WTC11 (cell line): ENCODE measurements around the gene CLDN9. TPM values are rescaled to one million over a fixed set of nuclear protein-coding genes. Genes with fewer than 3 reads are reported as not detected.

Experiments used
- ATAC-seq: fragments of 200-7000 bp; cut with Tn5 transposase; 2 replicates; pipeline ENCODE4 v1.10.0; 2021; ENCODE audit warnings: mild to moderate bottlenecking, moderate library complexity
- CTCF ChIA-PET: fragments of 300-600 bp; sonication (Branson Sonifier 250); formaldehyde crosslinking; loops from one replicate; lab custom pipeline; 2021; ENCODE audit warnings: antibody characterized with exemption; lab: Charles Lee
- POLR2A ChIA-PET: fragments of 350-600 bp; sonication (Branson Sonifier 250); formaldehyde crosslinking; loops from one replicate; lab custom pipeline; 2021; ENCODE audit warnings: antibody characterized with exemption; lab: Charles Lee
- DNase-seq: peaks from one replicate; pipeline ENCODE4 v3.0.0; 2021; ENCODE audit warnings: low spot score
- H3K27ac Mint-ChIP-seq: 2 replicates; pipeline ENCODE4 v1.8.0; 2021; ENCODE audit warnings: mixed read lengths
- H3K27me3 Mint-ChIP-seq: 2 replicates; pipeline ENCODE4 v1.8.0; 2021; ENCODE audit warnings: low read depth, mild to moderate bottlenecking, moderate library complexity, mixed read lengths
- H3K36me3 Mint-ChIP-seq: 2 replicates; pipeline ENCODE4 v1.8.0; 2021; ENCODE audit warnings: mixed read lengths
- H3K4me1 Mint-ChIP-seq: 2 replicates; pipeline ENCODE4 v1.8.0; 2022; ENCODE audit warnings: mixed read lengths
- H3K4me3 Mint-ChIP-seq: 2 replicates; pipeline ENCODE4 v1.8.0; 2021; ENCODE audit warnings: mild to moderate bottlenecking, moderate library complexity, mixed read lengths
- H3K9me3 Mint-ChIP-seq: 2 replicates; pipeline ENCODE4 v1.8.0; 2021; ENCODE audit warnings: mixed read lengths
- CREM ChIP-seq: sonication (generic); formaldehyde crosslinking; IDR thresholded peaks from 2 replicates; pipeline ENCODE4 v1.8.1; 2022; ENCODE audit warnings: mild to moderate bottlenecking, missing genetic modification reagents, moderate library complexity
- ELF4 ChIP-seq: sonication (generic); formaldehyde crosslinking; IDR thresholded peaks from 2 replicates; pipeline ENCODE4 v1.8.1; 2022; ENCODE audit warnings: low read depth, mild to moderate bottlenecking, moderate library complexity, missing genetic modification reagents
- GRHL2 ChIP-seq: fragments of 250-450 bp; sonication (Bioruptor Pico); IDR thresholded peaks from 2 replicates; pipeline ENCODE4 v1.8.0; 2022; ENCODE audit warnings: mild to moderate bottlenecking, moderate library complexity; ENCODE audit not compliant: insufficient replicate concordance, severe bottlenecking
- JUN ChIP-seq: sonication (generic); formaldehyde crosslinking; IDR thresholded peaks from 2 replicates; pipeline ENCODE4 v1.8.0; 2023; ENCODE audit warnings: mild to moderate bottlenecking, missing genetic modification reagents
- KAT7 ChIP-seq: sonication (generic); formaldehyde crosslinking; IDR thresholded peaks from 2 replicates; pipeline ENCODE4 v1.8.1; 2023; ENCODE audit warnings: missing genetic modification reagents, mild to moderate bottlenecking, borderline replicate concordance
- NFE2L1 ChIP-seq: sonication (generic); formaldehyde crosslinking; IDR thresholded peaks from 2 replicates; pipeline ENCODE4 v1.8.1; 2023; ENCODE audit warnings: missing genetic modification reagents
- NR2C2 ChIP-seq: sonication (generic); formaldehyde crosslinking; IDR thresholded peaks from 2 replicates; pipeline ENCODE4 v1.8.0; 2022; ENCODE audit warnings: mild to moderate bottlenecking, missing genetic modification reagents
- RELA ChIP-seq: sonication (generic); formaldehyde crosslinking; IDR thresholded peaks from 2 replicates; pipeline ENCODE4 v1.8.1; 2022; ENCODE audit warnings: missing genetic modification reagents, mild to moderate bottlenecking, borderline replicate concordance
- SMAD3 ChIP-seq: sonication (generic); formaldehyde crosslinking; IDR thresholded peaks from 2 replicates; pipeline ENCODE4 v1.8.0; 2022; ENCODE audit warnings: missing genetic modification reagents, mild to moderate bottlenecking, borderline replicate concordance
- SOX15 ChIP-seq: fragments of 250-450 bp; sonication (Bioruptor Pico); IDR thresholded peaks from 2 replicates; pipeline ENCODE4 v1.9.0; 2021; ENCODE audit warnings: mild to moderate bottlenecking
- SP1 ChIP-seq: sonication (generic); formaldehyde crosslinking; conservative IDR thresholded peaks from 2 replicates; pipeline ENCODE4 v1.8.1; 2022; ENCODE audit warnings: missing genetic modification reagents
- TCF7 ChIP-seq: sonication (generic); formaldehyde crosslinking; IDR thresholded peaks from 2 replicates; pipeline ENCODE4 v1.8.0; 2022; ENCODE audit warnings: mild to moderate bottlenecking, low read depth, missing genetic modification reagents, moderate library complexity
- ZNF423 ChIP-seq: fragments of 250-450 bp; sonication (Bioruptor Pico); IDR thresholded peaks from 2 replicates; pipeline ENCODE4 v2.1.2; 2022; ENCODE audit warnings: mild to moderate bottlenecking, moderate library complexity
- total RNA-seq: library from RNA; stranded (reverse); gene quantifications from 3 replicates; pipeline ENCODE4 v1.2.3, GENCODE V29; 2021
- TF ChIP-seq, protein P1 (sequence below): sonication (generic); formaldehyde crosslinking; IDR thresholded peaks from 2 replicates; pipeline ENCODE4 v1.8.1; 2023; ENCODE audit warnings: mild to moderate bottlenecking, missing genetic modification reagents, borderline replicate concordance
- TF ChIP-seq, protein P2 (sequence below): sonication (generic); formaldehyde crosslinking; IDR thresholded peaks from 2 replicates; pipeline ENCODE4 v1.8.0; 2022; ENCODE audit warnings: mild to moderate bottlenecking, missing genetic modification reagents
- TF ChIP-seq, protein P3 (sequence below): sonication (generic); formaldehyde crosslinking; IDR thresholded peaks from 2 replicates; pipeline ENCODE4 v1.8.0; 2022; ENCODE audit warnings: mild to moderate bottlenecking, missing genetic modification reagents
- TF ChIP-seq, protein P4 (sequence below): sonication (generic); formaldehyde crosslinking; IDR thresholded peaks from 2 replicates; pipeline ENCODE4 v1.8.1; 2023; ENCODE audit warnings: mild to moderate bottlenecking, moderate library complexity, missing genetic modification reagents
- TF ChIP-seq, protein P5 (sequence below): fragments of 200-600 bp; IDR thresholded peaks from 2 replicates; pipeline ENCODE4 v1.8.0; 2022; ENCODE audit warnings: antibody characterized with exemption

The CLDN9 gene
- total RNA-seq, 1 experiment from 2014 or later, result 0.92 TPM

DNA sequence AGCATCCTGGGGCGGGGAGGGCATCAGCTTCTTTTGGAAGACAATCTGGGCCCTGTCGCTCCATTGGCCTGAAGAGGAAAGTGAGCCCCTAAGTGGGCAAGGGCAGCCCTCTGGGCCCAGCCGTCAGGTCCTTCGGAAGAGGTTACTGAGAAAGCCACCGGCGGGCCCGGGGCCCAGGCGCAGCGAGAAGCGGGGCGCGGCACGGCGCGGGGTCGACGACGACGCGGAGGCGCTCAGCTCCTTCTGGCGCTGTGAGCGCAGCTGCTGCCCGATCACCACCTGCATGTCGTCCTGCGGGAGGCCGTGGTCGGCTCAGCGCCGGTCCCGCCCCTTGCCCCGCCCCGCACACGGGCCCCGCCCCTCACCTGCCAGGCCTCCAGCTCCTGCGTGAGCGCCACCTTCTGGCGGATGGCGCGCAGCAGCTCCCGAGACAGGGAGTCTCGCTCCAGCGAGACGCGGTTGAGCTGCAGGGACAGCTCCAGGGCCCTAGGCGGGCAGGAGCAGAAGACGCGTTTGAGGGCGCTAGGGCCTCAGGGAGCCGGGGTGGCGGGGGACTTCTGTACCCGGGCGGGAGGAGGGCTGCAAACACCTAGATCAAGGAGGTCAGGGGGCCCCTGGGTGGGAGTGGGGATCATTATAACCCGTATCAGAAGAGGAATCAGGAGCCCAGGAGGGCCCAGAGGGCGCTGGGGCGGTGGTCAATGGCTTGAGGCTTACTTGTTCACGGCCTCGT is 15.4 kb downstream of the CLDN9 start (continued):
- TF ChIP-seq, protein P1, sequence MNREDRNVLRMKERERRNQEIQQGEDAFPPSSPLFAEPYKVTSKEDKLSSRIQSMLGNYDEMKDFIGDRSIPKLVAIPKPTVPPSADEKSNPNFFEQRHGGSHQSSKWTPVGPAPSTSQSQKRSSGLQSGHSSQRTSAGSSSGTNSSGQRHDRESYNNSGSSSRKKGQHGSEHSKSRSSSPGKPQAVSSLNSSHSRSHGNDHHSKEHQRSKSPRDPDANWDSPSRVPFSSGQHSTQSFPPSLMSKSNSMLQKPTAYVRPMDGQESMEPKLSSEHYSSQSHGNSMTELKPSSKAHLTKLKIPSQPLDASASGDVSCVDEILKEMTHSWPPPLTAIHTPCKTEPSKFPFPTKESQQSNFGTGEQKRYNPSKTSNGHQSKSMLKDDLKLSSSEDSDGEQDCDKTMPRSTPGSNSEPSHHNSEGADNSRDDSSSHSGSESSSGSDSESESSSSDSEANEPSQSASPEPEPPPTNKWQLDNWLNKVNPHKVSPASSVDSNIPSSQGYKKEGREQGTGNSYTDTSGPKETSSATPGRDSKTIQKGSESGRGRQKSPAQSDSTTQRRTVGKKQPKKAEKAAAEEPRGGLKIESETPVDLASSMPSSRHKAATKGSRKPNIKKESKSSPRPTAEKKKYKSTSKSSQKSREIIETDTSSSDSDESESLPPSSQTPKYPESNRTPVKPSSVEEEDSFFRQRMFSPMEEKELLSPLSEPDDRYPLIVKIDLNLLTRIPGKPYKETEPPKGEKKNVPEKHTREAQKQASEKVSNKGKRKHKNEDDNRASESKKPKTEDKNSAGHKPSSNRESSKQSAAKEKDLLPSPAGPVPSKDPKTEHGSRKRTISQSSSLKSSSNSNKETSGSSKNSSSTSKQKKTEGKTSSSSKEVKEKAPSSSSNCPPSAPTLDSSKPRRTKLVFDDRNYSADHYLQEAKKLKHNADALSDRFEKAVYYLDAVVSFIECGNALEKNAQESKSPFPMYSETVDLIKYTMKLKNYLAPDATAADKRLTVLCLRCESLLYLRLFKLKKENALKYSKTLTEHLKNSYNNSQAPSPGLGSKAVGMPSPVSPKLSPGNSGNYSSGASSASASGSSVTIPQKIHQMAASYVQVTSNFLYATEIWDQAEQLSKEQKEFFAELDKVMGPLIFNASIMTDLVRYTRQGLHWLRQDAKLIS (CRISPR knock-in tag), result no peak
- TF ChIP-seq, protein P2, sequence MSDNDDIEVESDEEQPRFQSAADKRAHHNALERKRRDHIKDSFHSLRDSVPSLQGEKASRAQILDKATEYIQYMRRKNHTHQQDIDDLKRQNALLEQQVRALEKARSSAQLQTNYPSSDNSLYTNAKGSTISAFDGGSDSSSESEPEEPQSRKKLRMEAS (CRISPR knock-in tag), result peak; percentile 83
- TF ChIP-seq KAT7 (CRISPR knock-in tag), result no peak
- TF ChIP-seq NFE2L1, result no peak
- peak; percentile 67; the same call in 1 of the 2 replicates for TF ChIP-seq SMAD3 (CRISPR knock-in tag)
- peak; percentile 37; the same call in 1 of the 2 replicates for TF ChIP-seq RELA
- no peak for TF ChIP-seq JUN
- TF ChIP-seq SP1, result peak; percentile 97
- TF ChIP-seq, protein P3, sequence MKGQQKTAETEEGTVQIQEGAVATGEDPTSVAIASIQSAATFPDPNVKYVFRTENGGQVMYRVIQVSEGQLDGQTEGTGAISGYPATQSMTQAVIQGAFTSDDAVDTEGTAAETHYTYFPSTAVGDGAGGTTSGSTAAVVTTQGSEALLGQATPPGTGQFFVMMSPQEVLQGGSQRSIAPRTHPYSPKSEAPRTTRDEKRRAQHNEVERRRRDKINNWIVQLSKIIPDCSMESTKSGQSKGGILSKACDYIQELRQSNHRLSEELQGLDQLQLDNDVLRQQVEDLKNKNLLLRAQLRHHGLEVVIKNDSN (CRISPR knock-in tag), result no peak
- TF ChIP-seq, protein P4, sequence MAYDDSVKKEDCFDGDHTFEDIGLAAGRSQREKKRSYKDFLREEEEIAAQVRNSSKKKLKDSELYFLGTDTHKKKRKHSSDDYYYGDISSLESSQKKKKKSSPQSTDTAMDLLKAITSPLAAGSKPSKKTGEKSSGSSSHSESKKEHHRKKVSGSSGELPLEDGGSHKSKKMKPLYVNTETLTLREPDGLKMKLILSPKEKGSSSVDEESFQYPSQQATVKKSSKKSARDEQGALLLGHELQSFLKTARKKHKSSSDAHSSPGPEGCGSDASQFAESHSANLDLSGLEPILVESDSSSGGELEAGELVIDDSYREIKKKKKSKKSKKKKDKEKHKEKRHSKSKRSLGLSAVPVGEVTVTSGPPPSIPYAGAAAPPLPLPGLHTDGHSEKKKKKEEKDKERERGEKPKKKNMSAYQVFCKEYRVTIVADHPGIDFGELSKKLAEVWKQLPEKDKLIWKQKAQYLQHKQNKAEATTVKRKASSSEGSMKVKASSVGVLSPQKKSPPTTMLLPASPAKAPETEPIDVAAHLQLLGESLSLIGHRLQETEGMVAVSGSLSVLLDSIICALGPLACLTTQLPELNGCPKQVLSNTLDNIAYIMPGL (CRISPR knock-in tag), result peak; percentile 52; the same call in 1 of the 2 replicates
- no peak for TF ChIP-seq SOX15 (CRISPR knock-in tag)
- no peak for TF ChIP-seq ELF4
- TF ChIP-seq, protein P5, sequence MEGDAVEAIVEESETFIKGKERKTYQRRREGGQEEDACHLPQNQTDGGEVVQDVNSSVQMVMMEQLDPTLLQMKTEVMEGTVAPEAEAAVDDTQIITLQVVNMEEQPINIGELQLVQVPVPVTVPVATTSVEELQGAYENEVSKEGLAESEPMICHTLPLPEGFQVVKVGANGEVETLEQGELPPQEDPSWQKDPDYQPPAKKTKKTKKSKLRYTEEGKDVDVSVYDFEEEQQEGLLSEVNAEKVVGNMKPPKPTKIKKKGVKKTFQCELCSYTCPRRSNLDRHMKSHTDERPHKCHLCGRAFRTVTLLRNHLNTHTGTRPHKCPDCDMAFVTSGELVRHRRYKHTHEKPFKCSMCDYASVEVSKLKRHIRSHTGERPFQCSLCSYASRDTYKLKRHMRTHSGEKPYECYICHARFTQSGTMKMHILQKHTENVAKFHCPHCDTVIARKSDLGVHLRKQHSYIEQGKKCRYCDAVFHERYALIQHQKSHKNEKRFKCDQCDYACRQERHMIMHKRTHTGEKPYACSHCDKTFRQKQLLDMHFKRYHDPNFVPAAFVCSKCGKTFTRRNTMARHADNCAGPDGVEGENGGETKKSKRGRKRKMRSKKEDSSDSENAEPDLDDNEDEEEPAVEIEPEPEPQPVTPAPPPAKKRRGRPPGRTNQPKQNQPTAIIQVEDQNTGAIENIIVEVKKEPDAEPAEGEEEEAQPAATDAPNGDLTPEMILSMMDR, result peak; percentile 60
- TF ChIP-seq ZNF423, result no peak
- no peak for TF ChIP-seq GRHL2 (CRISPR knock-in tag)

DNA sequence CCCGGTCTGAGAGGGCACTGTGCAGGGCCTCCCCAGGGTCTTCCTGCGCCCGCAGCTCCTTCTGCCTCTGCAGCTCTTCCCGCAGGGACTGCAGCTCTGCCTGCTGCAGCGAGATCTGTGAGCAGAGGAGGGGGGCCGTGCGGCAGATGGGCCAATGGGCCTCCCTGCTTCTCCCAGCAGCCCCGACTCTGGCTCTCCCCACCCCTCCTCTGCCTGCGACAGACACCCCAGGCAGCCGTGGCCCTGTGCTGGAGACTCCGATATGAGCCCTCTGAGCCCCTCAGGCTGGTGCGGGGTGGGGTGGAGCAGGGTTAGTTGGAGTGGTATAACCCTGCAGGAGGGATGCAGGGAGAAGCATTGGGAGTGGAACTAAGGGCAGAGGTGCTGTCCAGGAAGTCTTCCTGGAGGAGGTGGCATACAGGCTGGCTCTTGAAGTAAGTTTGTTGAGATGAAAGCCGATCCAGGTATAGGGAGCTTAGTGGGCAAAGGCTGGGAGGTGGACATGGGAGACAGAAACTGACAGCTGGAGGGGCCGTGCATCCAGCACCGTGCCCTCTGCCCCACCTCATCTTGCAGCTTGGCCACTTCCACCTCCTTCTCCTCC is 16.1 kb downstream of the CLDN9 start:
- no peaks in the 10 kb centered on the region for H3K27me3 Mint-ChIP-seq
- H3K4me1 Mint-ChIP-seq, result peaks cover 25% of the 10 kb centered on the region
- ChIA-PET POLR2A (interaction anchor here (1.1 to 17.1 kb wide), 13 partner anchors 8 to 129 kb away, joined by 3 to 502 read pairs (median 5); partner anchors contain the start of genes BICDL2, CLDN6, CLDN9 and TNFRSF12A), CTCF (interaction anchor here (0.6 to 9.8 kb wide), 46 partner anchors 8 to 1246 kb away, joined by 3 to 355 read pairs (median 8); partner anchors contain the start of genes BICDL2, CLDN6, CLDN9 and FLYWCH2)
- TF ChIP-seq CREM, result peak; percentile 37; the same call in 1 of the 2 replicates
- TF ChIP-seq NR2C2, result no peak
- no peak for TF ChIP-seq TCF7 (CRISPR knock-in tag)
- no peak overlapping the region for H3K4me3 Mint-ChIP-seq
- 0 out of 2 replicates have a peak overlapping the region, but pooled peaks have one; percentile 36 for H3K27ac Mint-ChIP-seq
- ATAC-seq (no peak), DNase-seq (no peak)
- H3K9me3 Mint-ChIP-seq, result no peaks in the 10 kb centered on the region
- H3K36me3 Mint-ChIP-seq, result peaks cover 23% of the 10 kb centered on the region
